Left lung (tissue), 10 donors: Measurements from ENCODE around the gene KSR1. TPM values are rescaled to one million over a fixed set of nuclear protein-coding genes. Genes with fewer than 3 reads are reported as not detected.

ENCODE experiments used
- ATAC-seq: fragments of 200-7000 bp; cut with Tn5 transposase; one replicate; pipeline ENCODE4 v1.9.1; 2020; ENCODE audit warnings: moderate library complexity
- DNase-seq, 4 donors: peaks; one replicate each; pipeline ENCODE4 v3.0.0-alpha.2; 2013 to 2020
- H3K27ac ChIP-seq, 2 donors: fragments of 200-600 bp; sonication (generic) in 1 of 2; one replicate each; pipeline versions ENCODE4 v1.5.0 to v1.8.0; 2020 to 2021
- H3K27me3 ChIP-seq, 2 donors: fragments of 200-600 bp; sonication (generic) in 1 of 2; one replicate each; pipeline versions ENCODE4 v1.5.0 to v1.8.0; 2020 to 2021
- H3K36me3 ChIP-seq, 2 donors: fragments of 200-600 bp; sonication (generic) in 1 of 2; one replicate each; pipeline versions ENCODE4 v1.5.0 to v1.8.0; 2020 to 2021
- H3K4me1 ChIP-seq, 2 donors: fragments of 200-600 bp; one replicate each; pipeline ENCODE4 v1.8.0; 2021
- H3K4me3 ChIP-seq, 2 donors: fragments of 200-600 bp; sonication (generic) in 1 of 2; one replicate each; pipeline versions ENCODE4 v1.5.0 to v1.8.0; 2020 to 2021; ENCODE audit warnings: mild to moderate bottlenecking in 1 of 2
- H3K9me3 ChIP-seq, 2 donors: fragments of 200-600 bp; sonication (generic) in 1 of 2; one replicate each; pipeline versions ENCODE4 v1.5.0 to v1.8.0; 2020 to 2021
- intact Hi-C, 2 donors: fragments of 100-400 bp; cut with DNase I; formaldehyde crosslinking; loops; one replicate each; pipeline versions ENCODE4 v1.11.2 to v1.14.2; 2022
- polyA plus RNA-seq, 6 donors: library from polyadenylated mRNA; unstranded; fragments of 120-200 nt; gene quantifications; one replicate each; pipeline ENCODE4 v1.2.1, GENCODE V29; 2013; ENCODE audit not compliant: insufficient read length in 6 of 6
- total RNA-seq, 2 donors: library from RNA; stranded (reverse); fragmentation: NEBNext Ultra II Directional; extraction: Animal tissue kit (Norgen Biotek cat#: 25700); gene quantifications; one replicate each; pipeline ENCODE4 v1.2.1, GENCODE V29; 2021
- TF ChIP-seq, protein P1 (sequence below), 2 donors: fragments of 200-600 bp; sonication (generic) in 1 of 2; IDR thresholded peaks; one replicate each; pipeline versions ENCODE4 v1.5.0 to v1.8.0; 2021; ENCODE audit warnings: antibody characterized with exemption in 2 of 2
- donor health status: DM: no; HTN: yes; CAD: no.
- donor health status: DM: no; HTN: no; CAD: no.

The KSR1 gene
- total and polyA plus RNA-seq, 8 donors, result 35.0 to 70.0 (median 62.5) TPM

GRCh38 chr17:27566671-27567562 lies 110.7 kb downstream of the KSR1 start:
- no peaks in the 10 kb centered on the region for H3K27me3 ChIP-seq
- peak; percentile 8 for ATAC-seq
- H3K27ac ChIP-seq, result peak overlapping the region; percentile 26 to 60
- intact Hi-C loops, result no loop called here
- no peak overlapping the region for H3K4me3 ChIP-seq
- TF ChIP-seq, protein P1, sequence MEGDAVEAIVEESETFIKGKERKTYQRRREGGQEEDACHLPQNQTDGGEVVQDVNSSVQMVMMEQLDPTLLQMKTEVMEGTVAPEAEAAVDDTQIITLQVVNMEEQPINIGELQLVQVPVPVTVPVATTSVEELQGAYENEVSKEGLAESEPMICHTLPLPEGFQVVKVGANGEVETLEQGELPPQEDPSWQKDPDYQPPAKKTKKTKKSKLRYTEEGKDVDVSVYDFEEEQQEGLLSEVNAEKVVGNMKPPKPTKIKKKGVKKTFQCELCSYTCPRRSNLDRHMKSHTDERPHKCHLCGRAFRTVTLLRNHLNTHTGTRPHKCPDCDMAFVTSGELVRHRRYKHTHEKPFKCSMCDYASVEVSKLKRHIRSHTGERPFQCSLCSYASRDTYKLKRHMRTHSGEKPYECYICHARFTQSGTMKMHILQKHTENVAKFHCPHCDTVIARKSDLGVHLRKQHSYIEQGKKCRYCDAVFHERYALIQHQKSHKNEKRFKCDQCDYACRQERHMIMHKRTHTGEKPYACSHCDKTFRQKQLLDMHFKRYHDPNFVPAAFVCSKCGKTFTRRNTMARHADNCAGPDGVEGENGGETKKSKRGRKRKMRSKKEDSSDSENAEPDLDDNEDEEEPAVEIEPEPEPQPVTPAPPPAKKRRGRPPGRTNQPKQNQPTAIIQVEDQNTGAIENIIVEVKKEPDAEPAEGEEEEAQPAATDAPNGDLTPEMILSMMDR (IDR thresholded peaks at IDR 0.05), result no peak
- DNase-seq, result no peak
- H3K4me1 ChIP-seq, result peaks cover 0 to 48% of the 10 kb centered on the region in 2 donors
- H3K36me3 ChIP-seq, result no peaks in the 10 kb centered on the region
- no peaks in the 10 kb centered on the region for H3K9me3 ChIP-seq

DNA sequence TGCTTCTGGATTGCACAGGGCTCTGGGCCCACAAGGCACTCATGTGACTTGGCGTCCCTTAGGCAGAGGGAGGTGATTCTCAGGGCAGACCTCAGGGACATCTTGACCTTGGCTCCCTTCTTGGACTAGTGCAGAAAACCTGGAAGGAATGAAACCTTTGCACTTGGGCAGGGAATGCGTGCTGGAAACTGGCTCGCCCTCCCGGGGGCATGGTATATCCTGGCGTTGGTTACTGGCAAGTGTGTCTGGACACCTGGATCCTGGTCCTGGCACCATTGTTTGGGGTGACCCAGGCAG lies 111.3 kb downstream of the KSR1 start:
- TF ChIP-seq, protein P1 (IDR thresholded peaks at IDR 0.05), result no peak
- no peaks in the 10 kb centered on the region for H3K36me3 ChIP-seq
- no peak overlapping the region for H3K4me3 ChIP-seq
- peaks cover 0 to 42% of the 10 kb centered on the region in 2 donors for H3K4me1 ChIP-seq
- no peak overlapping the region for H3K27ac ChIP-seq
- no peaks in the 10 kb centered on the region for H3K9me3 ChIP-seq
- H3K27me3 ChIP-seq, result no peaks in the 10 kb centered on the region
- ATAC-seq (no peak), DNase-seq (no peak)
- intact Hi-C loops, result no loop called here

DNA sequence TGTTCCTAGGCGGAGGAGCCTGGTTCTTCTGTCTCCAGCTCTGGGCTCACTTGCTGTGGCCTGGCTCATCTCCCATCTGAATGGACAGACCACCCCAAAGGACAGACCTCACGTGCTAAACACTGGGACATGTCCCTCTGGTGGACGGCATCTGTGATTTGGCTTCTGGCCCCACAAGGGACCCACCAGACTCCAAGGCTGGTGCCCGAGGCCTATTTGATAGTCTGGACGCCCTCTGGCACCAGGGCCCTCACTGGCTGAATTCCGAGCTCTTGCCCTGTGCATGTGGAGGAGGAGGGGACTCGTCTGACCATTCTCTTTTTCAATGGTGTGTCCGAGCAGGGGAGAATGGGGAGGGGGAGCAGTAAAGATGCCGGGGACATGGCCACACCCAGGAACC lies 112.0 kb downstream of the KSR1 start:
- ATAC-seq (no peak), DNase-seq (no peak)
- Histone ChIP-seq H3K4me3 (no peak overlapping the region), H3K27me3 (no peaks in the 10 kb centered on the region), H3K9me3 (no peaks in the 10 kb centered on the region), H3K4me1 (peaks cover 0 to 35% of the 10 kb centered on the region in 2 donors), H3K36me3 (no peaks in the 10 kb centered on the region), H3K27ac (no peak overlapping the region)
- intact Hi-C loops, result no loop called here
- TF ChIP-seq, protein P1 (IDR thresholded peaks at IDR 0.05), result no peak

- Histone ChIP-seq H3K36me3 (no peaks in the 10 kb centered on the region), H3K9me3 (no peaks in the 10 kb centered on the region), H3K27me3 (no peaks in the 10 kb centered on the region), H3K27ac (no peak overlapping the region), H3K4me3 (no peak overlapping the region), H3K4me1 (peaks cover 0 to 30% of the 10 kb centered on the region in 2 donors)
- intact Hi-C loops, result no loop called here
- no peak for ATAC-seq
- TF ChIP-seq, protein P1 (IDR thresholded peaks at IDR 0.05), result no peak
- DNase-seq, result no peak
Measured at GRCh38 chr17:27568811-27569210, 112.6 kb downstream of the KSR1 start.

- DNase-seq (peak in 1 of 4 donors; percentile 34), ATAC-seq (peak; percentile 64)
- Histone ChIP-seq H3K27ac (no peak overlapping the region), H3K27me3 (no peaks in the 10 kb centered on the region), H3K4me3 (no peak overlapping the region), H3K36me3 (no peaks in the 10 kb centered on the region), H3K9me3 (no peaks in the 10 kb centered on the region), H3K4me1 (peaks cover 0 to 30% of the 10 kb centered on the region in 2 donors)
- TF ChIP-seq, protein P1 (IDR thresholded peaks at IDR 0.05), result peak; percentile 31 to 37
- intact Hi-C loops, result no loop called here
Measured at GRCh38 chr17:27569257-27569722, 113.0 kb downstream of the KSR1 start.
